WTC11 (cell line): ENCODE data around the gene HIPK2. TPM values are rescaled to one million over a fixed set of nuclear protein-coding genes. Genes with fewer than 3 reads are reported as not detected.

ENCODE experiments used
- ATAC-seq: fragments of 200-7000 bp; cut with Tn5 transposase; 2 replicates; pipeline ENCODE4 v1.10.0; 2021; ENCODE audit warnings: mild to moderate bottlenecking, moderate library complexity
- CTCF ChIA-PET: fragments of 300-600 bp; sonication (Branson Sonifier 250); formaldehyde crosslinking; loops from one replicate; lab custom pipeline; 2021; ENCODE audit warnings: antibody characterized with exemption; lab: Charles Lee
- POLR2A ChIA-PET: fragments of 350-600 bp; sonication (Branson Sonifier 250); formaldehyde crosslinking; loops from one replicate; lab custom pipeline; 2021; ENCODE audit warnings: antibody characterized with exemption; lab: Charles Lee
- DNase-seq: peaks from one replicate; pipeline ENCODE4 v3.0.0; 2021; ENCODE audit warnings: low spot score
- H3K27ac Mint-ChIP-seq: 2 replicates; pipeline ENCODE4 v1.8.0; 2021; ENCODE audit warnings: mixed read lengths
- H3K27me3 Mint-ChIP-seq: 2 replicates; pipeline ENCODE4 v1.8.0; 2021; ENCODE audit warnings: low read depth, mild to moderate bottlenecking, moderate library complexity, mixed read lengths
- H3K36me3 Mint-ChIP-seq: 2 replicates; pipeline ENCODE4 v1.8.0; 2021; ENCODE audit warnings: mixed read lengths
- H3K4me1 Mint-ChIP-seq: 2 replicates; pipeline ENCODE4 v1.8.0; 2022; ENCODE audit warnings: mixed read lengths
- H3K4me3 Mint-ChIP-seq: 2 replicates; pipeline ENCODE4 v1.8.0; 2021; ENCODE audit warnings: mild to moderate bottlenecking, moderate library complexity, mixed read lengths
- H3K9me3 Mint-ChIP-seq: 2 replicates; pipeline ENCODE4 v1.8.0; 2021; ENCODE audit warnings: mixed read lengths
- CBFB ChIP-seq: sonication (generic); formaldehyde crosslinking; IDR thresholded peaks from 2 replicates; pipeline ENCODE4 v1.8.1; 2022; ENCODE audit warnings: mild to moderate bottlenecking, low read depth, missing genetic modification reagents
- CREB1 ChIP-seq: sonication (generic); formaldehyde crosslinking; IDR thresholded peaks from 2 replicates; pipeline ENCODE4 v1.8.0; 2023; ENCODE audit warnings: mild to moderate bottlenecking, missing genetic modification reagents
- ETV6 ChIP-seq: sonication (generic); formaldehyde crosslinking; IDR thresholded peaks from 2 replicates; pipeline ENCODE4 v1.8.1; 2022; ENCODE audit warnings: mild to moderate bottlenecking, missing genetic modification reagents
- FOXK1 ChIP-seq: sonication (generic); formaldehyde crosslinking; IDR thresholded peaks from 2 replicates; pipeline ENCODE4 v1.8.0; 2022; ENCODE audit warnings: mild to moderate bottlenecking, moderate library complexity, missing genetic modification reagents
- IRF2 ChIP-seq: sonication (generic); formaldehyde crosslinking; IDR thresholded peaks from 2 replicates; pipeline ENCODE4 v1.8.0; 2022; ENCODE audit warnings: low read depth, missing genetic modification reagents, borderline replicate concordance
- JAZF1 ChIP-seq: fragments of 250-450 bp; sonication (Bioruptor Pico); IDR thresholded peaks from 2 replicates; pipeline ENCODE4 v1.9.0; 2021; ENCODE audit warnings: moderate library complexity, mild to moderate bottlenecking, inconsistent platforms
- KAT7 ChIP-seq: sonication (generic); formaldehyde crosslinking; IDR thresholded peaks from 2 replicates; pipeline ENCODE4 v1.8.1; 2023; ENCODE audit warnings: missing genetic modification reagents, mild to moderate bottlenecking, borderline replicate concordance
- RORB ChIP-seq: fragments of 250-450 bp; sonication (Bioruptor Pico); IDR thresholded peaks from 2 replicates; pipeline ENCODE4 v1.9.0; 2021; ENCODE audit warnings: mild to moderate bottlenecking
- SMAD4 ChIP-seq: sonication (generic); formaldehyde crosslinking; IDR thresholded peaks from 2 replicates; pipeline ENCODE4 v1.8.0; 2022; ENCODE audit warnings: mild to moderate bottlenecking, missing genetic modification reagents
- TEAD4 ChIP-seq: sonication (generic); formaldehyde crosslinking; IDR thresholded peaks from 2 replicates; pipeline ENCODE4 v1.8.0; 2022; ENCODE audit warnings: mild to moderate bottlenecking, missing genetic modification reagents
- TP53 ChIP-seq: sonication (generic); formaldehyde crosslinking; IDR thresholded peaks from 2 replicates; pipeline ENCODE4 v1.8.1; 2023; ENCODE audit warnings: mild to moderate bottlenecking, missing genetic modification reagents
- ZBTB21 ChIP-seq: sonication (generic); formaldehyde crosslinking; IDR thresholded peaks from 2 replicates; pipeline ENCODE4 v1.8.1; 2023; ENCODE audit warnings: mild to moderate bottlenecking, missing genetic modification reagents, borderline replicate concordance
- ZNF219 ChIP-seq: sonication (generic); formaldehyde crosslinking; IDR thresholded peaks from 2 replicates; pipeline ENCODE4 v1.8.0; 2023; ENCODE audit warnings: missing genetic modification reagents, mild to moderate bottlenecking, borderline replicate concordance
- ZNF263 ChIP-seq: sonication (generic); formaldehyde crosslinking; IDR thresholded peaks from 2 replicates; pipeline ENCODE4 v1.8.1; 2022; ENCODE audit warnings: low read depth, mild to moderate bottlenecking, moderate library complexity, missing genetic modification reagents
- ZNF416 ChIP-seq: fragments of 250-450 bp; sonication (Bioruptor Pico); IDR thresholded peaks from 2 replicates; pipeline ENCODE4 v1.9.0; 2021; ENCODE audit warnings: mild to moderate bottlenecking, inconsistent platforms
- ZNF671 ChIP-seq: fragments of 250-450 bp; sonication (Bioruptor Pico); IDR thresholded peaks from 2 replicates; pipeline ENCODE4 v1.8.0; 2021; ENCODE audit warnings: mild to moderate bottlenecking
- total RNA-seq: library from RNA; stranded (reverse); gene quantifications from 3 replicates; pipeline ENCODE4 v1.2.3, GENCODE V29; 2021
- TF ChIP-seq, protein P1 (sequence below): sonication (generic); formaldehyde crosslinking; IDR thresholded peaks from 2 replicates; pipeline ENCODE4 v1.8.0; 2022; ENCODE audit warnings: mild to moderate bottlenecking, missing genetic modification reagents
- TF ChIP-seq, protein P2 (sequence below): sonication (generic); formaldehyde crosslinking; IDR thresholded peaks from 2 replicates; pipeline ENCODE4 v1.8.0; 2023; ENCODE audit warnings: mild to moderate bottlenecking, missing genetic modification reagents
- TF ChIP-seq, protein P3 (sequence below): sonication (generic); formaldehyde crosslinking; IDR thresholded peaks from 2 replicates; pipeline ENCODE4 v1.8.1; 2023; ENCODE audit warnings: mild to moderate bottlenecking, moderate library complexity, missing genetic modification reagents
- TF ChIP-seq, protein P4 (sequence below): sonication (generic); formaldehyde crosslinking; IDR thresholded peaks from 2 replicates; pipeline ENCODE4 v1.8.1; 2023; ENCODE audit warnings: mild to moderate bottlenecking, missing genetic modification reagents, moderate library complexity
- TF ChIP-seq, protein P5 (sequence below): sonication (generic); formaldehyde crosslinking; IDR thresholded peaks from 2 replicates; pipeline ENCODE4 v1.8.1; 2023; ENCODE audit warnings: mild to moderate bottlenecking, missing genetic modification reagents, moderate library complexity
- TF ChIP-seq, protein P6 (sequence below): sonication (generic); formaldehyde crosslinking; IDR thresholded peaks from 2 replicates; pipeline ENCODE4 v1.8.1; 2022; ENCODE audit warnings: mild to moderate bottlenecking, missing genetic modification reagents, moderate library complexity, borderline replicate concordance
- TF ChIP-seq, protein P7 (sequence below): sonication (generic); formaldehyde crosslinking; conservative IDR thresholded peaks from 2 replicates; pipeline ENCODE4 v1.8.1; 2023; ENCODE audit warnings: mild to moderate bottlenecking, low read depth, missing genetic modification reagents, moderate library complexity

HIPK2 gene
- total RNA-seq, 1 experiment from 2014 or later: 25.3 TPM

DNA sequence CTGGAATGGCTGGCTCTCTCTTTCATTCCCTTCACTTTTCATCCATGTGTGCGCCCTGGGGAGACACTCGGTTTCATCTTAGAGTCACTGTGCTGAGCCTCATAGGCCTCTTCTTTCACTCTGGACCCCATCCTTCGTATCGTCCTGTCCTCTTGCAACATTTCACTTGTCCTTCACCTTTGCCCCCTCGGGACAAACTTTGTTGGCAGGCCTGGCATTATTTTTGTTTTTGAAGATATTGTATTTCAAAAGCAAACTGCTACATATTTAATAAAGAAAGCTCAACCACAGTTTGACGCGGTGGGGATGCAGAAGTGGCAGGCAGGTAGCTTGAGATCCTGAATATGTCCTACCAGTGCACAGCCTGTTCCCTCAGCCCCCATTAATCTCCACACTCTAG is 36.6 kb downstream of the HIPK2 start (continued):
- TF ChIP-seq JAZF1 (CRISPR knock-in tag): no peak
- no peak for TF ChIP-seq CREB1 (CRISPR knock-in tag)
- TF ChIP-seq, protein P1, sequence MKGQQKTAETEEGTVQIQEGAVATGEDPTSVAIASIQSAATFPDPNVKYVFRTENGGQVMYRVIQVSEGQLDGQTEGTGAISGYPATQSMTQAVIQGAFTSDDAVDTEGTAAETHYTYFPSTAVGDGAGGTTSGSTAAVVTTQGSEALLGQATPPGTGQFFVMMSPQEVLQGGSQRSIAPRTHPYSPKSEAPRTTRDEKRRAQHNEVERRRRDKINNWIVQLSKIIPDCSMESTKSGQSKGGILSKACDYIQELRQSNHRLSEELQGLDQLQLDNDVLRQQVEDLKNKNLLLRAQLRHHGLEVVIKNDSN (CRISPR knock-in tag): no peak
- TF ChIP-seq TEAD4 (CRISPR knock-in tag): no peak
- no peak for TF ChIP-seq RORB (CRISPR knock-in tag)
- TF ChIP-seq KAT7 (CRISPR knock-in tag): no peak
- no peak for TF ChIP-seq CBFB (CRISPR knock-in tag)
- TF ChIP-seq, protein P2, sequence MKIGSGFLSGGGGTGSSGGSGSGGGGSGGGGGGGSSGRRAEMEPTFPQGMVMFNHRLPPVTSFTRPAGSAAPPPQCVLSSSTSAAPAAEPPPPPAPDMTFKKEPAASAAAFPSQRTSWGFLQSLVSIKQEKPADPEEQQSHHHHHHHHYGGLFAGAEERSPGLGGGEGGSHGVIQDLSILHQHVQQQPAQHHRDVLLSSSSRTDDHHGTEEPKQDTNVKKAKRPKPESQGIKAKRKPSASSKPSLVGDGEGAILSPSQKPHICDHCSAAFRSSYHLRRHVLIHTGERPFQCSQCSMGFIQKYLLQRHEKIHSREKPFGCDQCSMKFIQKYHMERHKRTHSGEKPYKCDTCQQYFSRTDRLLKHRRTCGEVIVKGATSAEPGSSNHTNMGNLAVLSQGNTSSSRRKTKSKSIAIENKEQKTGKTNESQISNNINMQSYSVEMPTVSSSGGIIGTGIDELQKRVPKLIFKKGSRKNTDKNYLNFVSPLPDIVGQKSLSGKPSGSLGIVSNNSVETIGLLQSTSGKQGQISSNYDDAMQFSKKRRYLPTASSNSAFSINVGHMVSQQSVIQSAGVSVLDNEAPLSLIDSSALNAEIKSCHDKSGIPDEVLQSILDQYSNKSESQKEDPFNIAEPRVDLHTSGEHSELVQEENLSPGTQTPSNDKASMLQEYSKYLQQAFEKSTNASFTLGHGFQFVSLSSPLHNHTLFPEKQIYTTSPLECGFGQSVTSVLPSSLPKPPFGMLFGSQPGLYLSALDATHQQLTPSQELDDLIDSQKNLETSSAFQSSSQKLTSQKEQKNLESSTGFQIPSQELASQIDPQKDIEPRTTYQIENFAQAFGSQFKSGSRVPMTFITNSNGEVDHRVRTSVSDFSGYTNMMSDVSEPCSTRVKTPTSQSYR (CRISPR knock-in tag): no peak
- TF ChIP-seq, protein P3, sequence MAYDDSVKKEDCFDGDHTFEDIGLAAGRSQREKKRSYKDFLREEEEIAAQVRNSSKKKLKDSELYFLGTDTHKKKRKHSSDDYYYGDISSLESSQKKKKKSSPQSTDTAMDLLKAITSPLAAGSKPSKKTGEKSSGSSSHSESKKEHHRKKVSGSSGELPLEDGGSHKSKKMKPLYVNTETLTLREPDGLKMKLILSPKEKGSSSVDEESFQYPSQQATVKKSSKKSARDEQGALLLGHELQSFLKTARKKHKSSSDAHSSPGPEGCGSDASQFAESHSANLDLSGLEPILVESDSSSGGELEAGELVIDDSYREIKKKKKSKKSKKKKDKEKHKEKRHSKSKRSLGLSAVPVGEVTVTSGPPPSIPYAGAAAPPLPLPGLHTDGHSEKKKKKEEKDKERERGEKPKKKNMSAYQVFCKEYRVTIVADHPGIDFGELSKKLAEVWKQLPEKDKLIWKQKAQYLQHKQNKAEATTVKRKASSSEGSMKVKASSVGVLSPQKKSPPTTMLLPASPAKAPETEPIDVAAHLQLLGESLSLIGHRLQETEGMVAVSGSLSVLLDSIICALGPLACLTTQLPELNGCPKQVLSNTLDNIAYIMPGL (CRISPR knock-in tag): no peak
- no peak for TF ChIP-seq ZNF219 (CRISPR knock-in tag)

DNA sequence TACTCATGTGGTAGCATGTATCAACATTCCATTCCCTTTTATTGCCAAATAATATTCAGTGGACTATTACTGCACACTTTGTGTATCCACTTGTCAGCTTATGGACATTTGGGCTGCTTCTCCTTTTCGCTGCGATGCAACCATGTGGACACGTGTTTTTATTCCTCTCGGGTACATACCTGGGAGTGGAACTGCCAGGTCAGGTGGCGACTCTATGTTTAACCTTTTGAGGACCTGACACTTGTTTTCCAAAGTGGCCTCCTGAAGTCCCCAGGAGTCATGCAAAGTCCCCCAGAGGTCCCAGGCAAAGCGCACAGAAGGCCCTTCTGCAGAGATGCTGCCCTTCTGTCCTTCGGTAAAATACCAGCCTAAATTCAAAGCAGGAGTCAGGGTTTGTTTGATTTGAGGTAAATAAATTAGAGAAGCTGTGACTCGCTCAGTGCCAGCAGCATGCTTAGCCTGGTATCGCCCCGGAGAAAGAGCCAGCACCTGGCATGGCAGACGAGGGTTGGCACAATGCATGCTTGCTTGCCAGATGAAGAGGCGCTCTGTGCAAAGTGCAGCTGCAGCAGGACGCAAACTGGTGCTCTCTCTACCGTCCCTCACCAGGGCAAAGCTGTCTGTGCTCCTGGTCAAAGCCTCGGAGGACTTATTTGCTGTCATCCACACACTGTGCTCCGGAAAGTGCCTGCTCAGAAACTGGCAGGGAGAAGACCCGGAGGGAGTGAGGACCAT is 37.8 kb downstream of the HIPK2 start:
- POLR2A ChIA-PET: no interaction called here
- no peaks in the 10 kb centered on the region for H3K9me3 Mint-ChIP-seq
- no peak for DNase-seq
- peaks cover 24% of the 10 kb centered on the region for H3K4me1 Mint-ChIP-seq
- ATAC-seq: no peak
- H3K27ac Mint-ChIP-seq: no peak overlapping the region
- H3K4me3 Mint-ChIP-seq: no peak overlapping the region
- H3K27me3 Mint-ChIP-seq: no peaks in the 10 kb centered on the region
- H3K36me3 Mint-ChIP-seq: no peaks in the 10 kb centered on the region
- CTCF ChIA-PET: no interaction called here
- TF ChIP-seq, protein P4, sequence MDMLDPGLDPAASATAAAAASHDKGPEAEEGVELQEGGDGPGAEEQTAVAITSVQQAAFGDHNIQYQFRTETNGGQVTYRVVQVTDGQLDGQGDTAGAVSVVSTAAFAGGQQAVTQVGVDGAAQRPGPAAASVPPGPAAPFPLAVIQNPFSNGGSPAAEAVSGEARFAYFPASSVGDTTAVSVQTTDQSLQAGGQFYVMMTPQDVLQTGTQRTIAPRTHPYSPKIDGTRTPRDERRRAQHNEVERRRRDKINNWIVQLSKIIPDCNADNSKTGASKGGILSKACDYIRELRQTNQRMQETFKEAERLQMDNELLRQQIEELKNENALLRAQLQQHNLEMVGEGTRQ (CRISPR knock-in tag): no peak
- no peak for TF ChIP-seq ZNF416 (CRISPR knock-in tag)
- TF ChIP-seq ZNF671 (CRISPR knock-in tag): no peak
- TF ChIP-seq, protein P5, sequence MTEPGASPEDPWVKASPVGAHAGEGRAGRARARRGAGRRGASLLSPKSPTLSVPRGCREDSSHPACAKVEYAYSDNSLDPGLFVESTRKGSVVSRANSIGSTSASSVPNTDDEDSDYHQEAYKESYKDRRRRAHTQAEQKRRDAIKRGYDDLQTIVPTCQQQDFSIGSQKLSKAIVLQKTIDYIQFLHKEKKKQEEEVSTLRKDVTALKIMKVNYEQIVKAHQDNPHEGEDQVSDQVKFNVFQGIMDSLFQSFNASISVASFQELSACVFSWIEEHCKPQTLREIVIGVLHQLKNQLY (CRISPR knock-in tag): no peak
- no peak for TF ChIP-seq SMAD4 (CRISPR knock-in tag)
- no peak for TF ChIP-seq TP53 (CRISPR knock-in tag)
- TF ChIP-seq, protein P6, sequence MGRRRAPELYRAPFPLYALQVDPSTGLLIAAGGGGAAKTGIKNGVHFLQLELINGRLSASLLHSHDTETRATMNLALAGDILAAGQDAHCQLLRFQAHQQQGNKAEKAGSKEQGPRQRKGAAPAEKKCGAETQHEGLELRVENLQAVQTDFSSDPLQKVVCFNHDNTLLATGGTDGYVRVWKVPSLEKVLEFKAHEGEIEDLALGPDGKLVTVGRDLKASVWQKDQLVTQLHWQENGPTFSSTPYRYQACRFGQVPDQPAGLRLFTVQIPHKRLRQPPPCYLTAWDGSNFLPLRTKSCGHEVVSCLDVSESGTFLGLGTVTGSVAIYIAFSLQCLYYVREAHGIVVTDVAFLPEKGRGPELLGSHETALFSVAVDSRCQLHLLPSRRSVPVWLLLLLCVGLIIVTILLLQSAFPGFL (CRISPR knock-in tag): no peak
- TF ChIP-seq ZNF263: no peak
- no peak for TF ChIP-seq IRF2 (CRISPR knock-in tag)
- no peak for TF ChIP-seq FOXK1 (CRISPR knock-in tag)
- TF ChIP-seq ETV6 (CRISPR knock-in tag): no peak
- TF ChIP-seq ZBTB21 (CRISPR knock-in tag): no peak
- TF ChIP-seq CREB1 (CRISPR knock-in tag): no peak
- TF ChIP-seq, protein P7, sequence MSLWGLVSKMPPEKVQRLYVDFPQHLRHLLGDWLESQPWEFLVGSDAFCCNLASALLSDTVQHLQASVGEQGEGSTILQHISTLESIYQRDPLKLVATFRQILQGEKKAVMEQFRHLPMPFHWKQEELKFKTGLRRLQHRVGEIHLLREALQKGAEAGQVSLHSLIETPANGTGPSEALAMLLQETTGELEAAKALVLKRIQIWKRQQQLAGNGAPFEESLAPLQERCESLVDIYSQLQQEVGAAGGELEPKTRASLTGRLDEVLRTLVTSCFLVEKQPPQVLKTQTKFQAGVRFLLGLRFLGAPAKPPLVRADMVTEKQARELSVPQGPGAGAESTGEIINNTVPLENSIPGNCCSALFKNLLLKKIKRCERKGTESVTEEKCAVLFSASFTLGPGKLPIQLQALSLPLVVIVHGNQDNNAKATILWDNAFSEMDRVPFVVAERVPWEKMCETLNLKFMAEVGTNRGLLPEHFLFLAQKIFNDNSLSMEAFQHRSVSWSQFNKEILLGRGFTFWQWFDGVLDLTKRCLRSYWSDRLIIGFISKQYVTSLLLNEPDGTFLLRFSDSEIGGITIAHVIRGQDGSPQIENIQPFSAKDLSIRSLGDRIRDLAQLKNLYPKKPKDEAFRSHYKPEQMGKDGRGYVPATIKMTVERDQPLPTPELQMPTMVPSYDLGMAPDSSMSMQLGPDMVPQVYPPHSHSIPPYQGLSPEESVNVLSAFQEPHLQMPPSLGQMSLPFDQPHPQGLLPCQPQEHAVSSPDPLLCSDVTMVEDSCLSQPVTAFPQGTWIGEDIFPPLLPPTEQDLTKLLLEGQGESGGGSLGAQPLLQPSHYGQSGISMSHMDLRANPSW (CRISPR knock-in tag): no peak
- TF ChIP-seq, protein P2 (CRISPR knock-in tag): no peak
